ENCODE data around the gene SEC24D.

- TF ChIP-seq CTCF (IDR thresholded peaks at IDR 0.05) (peak; percentile 31), ZFX (IDR thresholded peaks at IDR 0.05; ENCODE audit: borderline replicate concordance) (no peak)
These were observed 47.9 kb upstream of the SEC24D start for GRCh38 chr4:118883861-118884260.
